HepG2 (cell line): ENCODE results near the gene ALDH7A1. TPM values are rescaled to one million over a fixed set of nuclear protein-coding genes. Genes with fewer than 3 reads are reported as not detected.

ENCODE experiments used
- ATAC-seq: fragments of 200-7000 bp; cut with Tn5 transposase; 3 replicates; pipeline ENCODE4 v1.9.1; 2020; ENCODE audit warnings: mild to moderate bottlenecking, moderate library complexity
- BruUV-seq: library from RNA; stranded (reverse); fragments of 400-500 nt; replicated peaks from 2 replicates; lab custom pipeline; 2021; lab: Mats Ljungman, UMichigan
- CTCF ChIA-PET: fragments of 300-600 bp; formaldehyde crosslinking; extraction: SDS; loops from one replicate; lab custom pipeline; 2021; ENCODE audit warnings: low total read pairs, inconsistent platforms, low intra/inter-chr PET ratio; lab: Yijun Ruan, JAX
- POLR2A ChIA-PET: fragments of 350-600 bp; sonication (Branson Sonifier 250); formaldehyde crosslinking; loops from one replicate; lab custom pipeline; 2020; ENCODE audit warnings: antibody characterized with exemption, inconsistent platforms; lab: Yijun Ruan, JAX
- DNase-seq: peaks from one replicate; pipeline ENCODE4 v3.0.0-alpha.2; 2015; ENCODE audit warnings: low spot score
- FAIRE-seq: peaks from 3 replicates; lab custom pipeline; 2011; peaks lifted over from hg19 to GRCh38; lab: Jason Lieb, UNC
- H2AFZ ChIP-seq: one replicate; pipeline ENCODE4 v1.6.1; 2011; ENCODE audit warnings: low read length, inconsistent platforms
- H3K27ac ChIP-seq: fragments of 300-600 bp; 3 replicates; pipeline ENCODE4 v1.8.0; 2011; ENCODE audit warnings: mixed run types, mild to moderate bottlenecking, mixed read lengths, low read length, inconsistent platforms; ENCODE audit not compliant: insufficient read depth; ENCODE audit errors: extremely low read length
- H3K27me3 ChIP-seq, 2 experiments: fragments of 200-600 bp in 1 of 2; 2 replicates in 1 of 2; 3 replicates in 1 of 2; pipeline versions ENCODE4 v1.6.0 to v1.8.0; 2011; ENCODE audit warnings: low read length in 2 of 2, mild to moderate bottlenecking in 2 of 2, moderate library complexity in 2 of 2, inconsistent platforms in 1 of 2; ENCODE audit not compliant: insufficient read depth in 2 of 2, control insufficient read depth in 1 of 2
- H3K36me3 ChIP-seq, 2 experiments: fragments of 200-600 bp in 1 of 2; replicated peaks in 1 of 2; 2 replicates in 1 of 2; 3 replicates in 1 of 2; pipeline versions ENCODE4 v1.5.1 to v1.8.0; 2011; ENCODE audit warnings: low read length in 2 of 2, inconsistent platforms in 1 of 2; ENCODE audit not compliant: insufficient read depth in 2 of 2, control insufficient read depth in 1 of 2
- H3K4me1 ChIP-seq: 2 replicates; pipeline ENCODE4 v1.5.1; 2012; ENCODE audit warnings: low read length, inconsistent platforms; ENCODE audit not compliant: insufficient read depth
- H3K4me2 ChIP-seq: 2 replicates; pipeline ENCODE4 v1.6.0; 2011; ENCODE audit warnings: low read depth, low read length, inconsistent platforms
- H3K4me3 ChIP-seq, 3 experiments: fragments of 200-600 bp in 1 of 3; sonication (generic), shearing (Covaris generic) in 1 of 3; replicated peaks in 1 of 3; 2 replicates each; pipeline ENCODE4 v1.5.1; 2011 to 2016; ENCODE audit warnings: low read length in 3 of 3, inconsistent platforms in 2 of 3, low read depth in 2 of 3, mild to moderate bottlenecking in 2 of 3, control low read depth in 1 of 3, mixed read lengths in 1 of 3; ENCODE audit not compliant: insufficient read depth in 1 of 3
- H3K79me2 ChIP-seq: one replicate; pipeline ENCODE4 v1.6.1; 2011; ENCODE audit warnings: low read length, inconsistent platforms; ENCODE audit not compliant: insufficient read depth
- H3K9ac ChIP-seq: 2 replicates; pipeline ENCODE4 v1.6.0; 2011; ENCODE audit warnings: mild to moderate bottlenecking, low read depth, low read length, inconsistent platforms; ENCODE audit not compliant: insufficient read depth
- H3K9me3 ChIP-seq: 2 replicates; pipeline ENCODE4 v1.5.1; 2012; ENCODE audit warnings: mild to moderate bottlenecking, low read length
- H4K20me1 ChIP-seq: 2 replicates; pipeline ENCODE4 v1.6.0; 2011; ENCODE audit warnings: inconsistent platforms, mild to moderate bottlenecking, low read length, moderate library complexity; ENCODE audit not compliant: insufficient read depth
- CEBPB ChIP-seq: IDR thresholded peaks from 2 replicates; pipeline ENCODE4 v1.6.1; 2011; ENCODE audit warnings: low read depth, low read length, improper control_type of control experiment, borderline replicate concordance
- CHD2 ChIP-seq: IDR thresholded peaks from 2 replicates; pipeline ENCODE4 v1.6.1; 2011; ENCODE audit warnings: low read depth, low read length, improper control_type of control experiment
- ELF4 ChIP-seq: sonication (generic); formaldehyde crosslinking; IDR thresholded peaks from 2 replicates; pipeline ENCODE4 v1.5.0; 2020; ENCODE audit warnings: missing genetic modification reagents, mild to moderate bottlenecking, moderate library complexity, borderline replicate concordance
- GATAD2A ChIP-seq: IDR thresholded peaks from 2 replicates; pipeline ENCODE4 v1.6.1; 2016
- KDM3A ChIP-seq: IDR thresholded peaks from 2 replicates; pipeline ENCODE4 v1.6.1; 2018; ENCODE audit warnings: low read depth, missing compliant biosample characterization
- NCOR1 ChIP-seq: fragments of 200-600 bp; sonication (generic); IDR thresholded peaks from 2 replicates; pipeline ENCODE4 v1.7.0; 2017; ENCODE audit warnings: antibody characterized with exemption, low read length, borderline replicate concordance
- NPAS2 ChIP-seq: sonication (generic); formaldehyde crosslinking; IDR thresholded peaks from 2 replicates; pipeline ENCODE4 v1.8.0; 2022; ENCODE audit warnings: mild to moderate bottlenecking, missing genetic modification reagents, borderline replicate concordance
- NR1H2 ChIP-seq: sonication (generic); formaldehyde crosslinking; IDR thresholded peaks from 2 replicates; pipeline ENCODE4 v1.8.1; 2022; ENCODE audit warnings: low read depth, missing genetic modification reagents, borderline replicate concordance
- PLRG1 ChIP-seq: fragments of 450-650 bp; conservative IDR thresholded peaks from 2 replicates; pipeline ENCODE4 v1.6.1; 2016
- ZFP37 ChIP-seq: sonication (generic); formaldehyde crosslinking; IDR thresholded peaks from 2 replicates; pipeline ENCODE4 v1.4.0; 2020; ENCODE audit warnings: missing genetic modification reagents, borderline replicate concordance
- ZKSCAN1 ChIP-seq: fragments of 150-350 bp; IDR thresholded peaks from 2 replicates; pipeline ENCODE4 v1.6.1; 2014; ENCODE audit warnings: low read length
- ZNF296 ChIP-seq: sonication (generic); formaldehyde crosslinking; conservative IDR thresholded peaks from 2 replicates; pipeline ENCODE4 v1.5.0; 2020; ENCODE audit warnings: mild to moderate bottlenecking, missing genetic modification reagents
- ZNF331 ChIP-seq: sonication (generic); formaldehyde crosslinking; IDR thresholded peaks from 2 replicates; pipeline ENCODE4 v1.4.0; 2020; ENCODE audit warnings: missing genetic modification reagents
- ZNF383 ChIP-seq: sonication (generic); formaldehyde crosslinking; IDR thresholded peaks from 2 replicates; pipeline ENCODE4 v1.4.0; 2020; ENCODE audit warnings: missing genetic modification reagents, mild to moderate bottlenecking, borderline replicate concordance
- ZNF446 ChIP-seq: sonication (generic); formaldehyde crosslinking; IDR thresholded peaks from 2 replicates; pipeline ENCODE4 v1.5.0; 2020; ENCODE audit warnings: mild to moderate bottlenecking, missing genetic modification reagents
- ZNF577 ChIP-seq: sonication (generic); formaldehyde crosslinking; IDR thresholded peaks from 2 replicates; pipeline ENCODE4 v1.4.0; 2020; ENCODE audit warnings: mild to moderate bottlenecking, low read depth, missing genetic modification reagents, borderline replicate concordance
- ZNF749 ChIP-seq: sonication (generic); formaldehyde crosslinking; IDR thresholded peaks from 2 replicates; pipeline ENCODE4 v1.8.0; 2022; ENCODE audit warnings: mild to moderate bottlenecking, missing genetic modification reagents, moderate library complexity, borderline replicate concordance
- WGBS: methylation state at CpG from one replicate; pipeline ENCODE4 v1.1.6; 2017; ENCODE audit warnings: low lambda C conversion rate; 5-methylcytosine and 5-hydroxymethylcytosine counted together
- in situ Hi-C: cut with HindIII; loops from 2 replicates; pipeline ENCODE4 v1.10.0; 2017; ENCODE audit warnings: low pct_unique_long_range_greater_than_20kb; ENCODE audit not compliant: extremely low pct_ligation_motif_present
- intact Hi-C: fragments of 100-400 bp; cut with micrococcal nuclease; formaldehyde crosslinking; loops from one replicate; pipeline ENCODE4 v1.10.0; 2022; ENCODE audit not compliant: unreplicated experiment
- polyA plus RNA-seq, 8 experiments: library from polyadenylated mRNA; depleted of rRNA in 3 of 8; stranded (reverse) in 7 of 8; unstranded in 1 of 8; fragments of >200 nt; fragmentation: Illumina TruSeq in 4 of 8; extraction: Trizol in 4 of 8; gene quantifications; 2 replicates each; pipeline versions ENCODE4 v1.2.1 to v1.2.3, GENCODE V29; 2011 to 2016; ENCODE audit warnings: low read depth in 4 of 8, missing spikeins in 1 of 8, mixed read lengths in 1 of 8; ENCODE audit not compliant: insufficient read depth in 1 of 8
- total RNA-seq, 5 experiments: library from RNA; depleted of rRNA; stranded (reverse); fragments of >200 nt; fragmentation: Illumina TruSeq; extraction: Trizol; gene quantifications; 2 replicates each; pipeline ENCODE4 v1.2.3, GENCODE V29; 2016; ENCODE audit warnings: low read depth in 1 of 5
- TF ChIP-seq, protein P1 (sequence below): sonication (generic); formaldehyde crosslinking; IDR thresholded peaks from 2 replicates; pipeline ENCODE4 v1.4.0; 2020; ENCODE audit warnings: missing genetic modification reagents, mild to moderate bottlenecking, borderline replicate concordance
- TF ChIP-seq, protein P2 (sequence below), 2 experiments: fragments of 450-650 bp in 1 of 2; sonication (generic) in 1 of 2; formaldehyde crosslinking; IDR thresholded peaks; 2 replicates each; pipeline versions ENCODE4 v1.5.0 to v1.8.0; 2020 to 2022; ENCODE audit warnings: mild to moderate bottlenecking in 1 of 2, missing genetic modification reagents in 1 of 2
- TF ChIP-seq, protein P3 (sequence below): sonication (generic); formaldehyde crosslinking; IDR thresholded peaks from 2 replicates; pipeline ENCODE4 v1.5.0; 2020; ENCODE audit warnings: mild to moderate bottlenecking, missing genetic modification reagents
- TF ChIP-seq, protein P4 (sequence below): sonication (generic); formaldehyde crosslinking; conservative IDR thresholded peaks from 2 replicates; pipeline ENCODE4 v1.8.0; 2022; ENCODE audit warnings: missing genetic modification reagents

The ALDH7A1 gene
- total and polyA plus RNA-seq, 2 of the 13 experiments (the other 11 are each of a cell fraction or from before 2014, with no cell fraction given) = 69.0 to 100 TPM

DNA sequence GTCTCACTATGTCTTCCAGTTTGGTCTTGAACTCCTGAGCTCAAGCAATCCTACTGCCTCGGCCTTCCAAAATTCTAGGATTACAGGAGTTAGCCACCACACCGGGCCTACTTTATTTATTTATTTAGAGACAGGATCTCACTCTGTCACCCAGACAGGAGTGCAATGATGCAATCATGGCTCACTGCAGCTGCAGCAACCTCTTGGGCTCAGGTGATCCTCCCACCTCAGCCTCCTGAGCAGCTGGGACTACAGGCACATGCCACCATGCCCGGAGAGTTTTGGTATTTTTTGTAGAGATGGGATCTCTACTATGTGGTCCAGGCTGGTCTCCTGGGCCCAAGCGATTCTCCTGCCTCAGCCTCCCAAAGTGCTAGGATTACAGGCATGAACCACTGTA is 38.5 kb upstream of the ALDH7A1 start:
- Histone ChIP-seq H3K4me3 (no peak overlapping the region), H3K79me2 (no peaks in the 10 kb centered on the region), H3K9me3 (no peaks in the 10 kb centered on the region), H3K9ac (no peak overlapping the region), H2AFZ (no peak overlapping the region), H3K27ac (no peak overlapping the region), H3K36me3 (no peaks in the 10 kb centered on the region), H3K27me3 (no peaks in the 10 kb centered on the region), H3K4me2 (no peak overlapping the region), H4K20me1 (no peaks in the 10 kb centered on the region), H3K4me1 (peaks cover 25% of the 10 kb centered on the region)
- ATAC-seq = 0 out of 3 replicates have a peak, but pooled peaks have one; percentile 27
- WGBS = 13% methylated on average over 2 of the region's 4 CpGs
- in situ Hi-C loops = no loop called here
- DNase-seq = no peak
- no TSS peak for BruUV-seq
- ChIA-PET CTCF (no interaction called here), POLR2A (no interaction called here)
- FAIRE-seq = no peak
- intact Hi-C loops = no loop called here
- TF ChIP-seq ZNF383 (no peak), ZFP37 (CRISPR knock-in tag) (no peak), CEBPB (peak; percentile 74), ZNF749 (CRISPR knock-in tag) (no peak), NPAS2 (CRISPR knock-in tag) (no peak), PLRG1 (no peak), ZNF446 (CRISPR knock-in tag) (no peak), NR1H2 (CRISPR knock-in tag) (no peak), ZKSCAN1 (no peak), GATAD2A (CRISPR knock-in tag) (no peak), ZNF331 (CRISPR knock-in tag) (no peak), NCOR1 (no peak), ELF4 (CRISPR knock-in tag) (no peak), CHD2 (no peak), KDM3A (CRISPR knock-in tag) (no peak), ZNF296 (no peak), ZNF577 (no peak)
- TF ChIP-seq, protein P1, sequence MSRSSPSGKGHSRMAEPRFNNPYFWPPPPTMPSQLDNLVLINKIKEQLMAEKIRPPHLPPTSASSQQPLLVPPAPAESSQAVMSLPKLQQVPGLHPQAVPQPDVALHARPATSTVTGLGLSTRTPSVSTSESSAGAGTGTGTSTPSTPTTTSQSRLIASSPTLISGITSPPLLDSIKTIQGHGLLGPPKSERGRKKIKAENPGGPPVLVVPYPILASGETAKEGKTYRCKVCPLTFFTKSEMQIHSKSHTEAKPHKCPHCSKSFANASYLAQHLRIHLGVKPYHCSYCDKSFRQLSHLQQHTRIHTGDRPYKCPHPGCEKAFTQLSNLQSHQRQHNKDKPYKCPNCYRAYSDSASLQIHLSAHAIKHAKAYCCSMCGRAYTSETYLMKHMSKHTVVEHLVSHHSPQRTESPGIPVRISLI (CRISPR knock-in tag) = no peak
- TF ChIP-seq, protein P2, sequence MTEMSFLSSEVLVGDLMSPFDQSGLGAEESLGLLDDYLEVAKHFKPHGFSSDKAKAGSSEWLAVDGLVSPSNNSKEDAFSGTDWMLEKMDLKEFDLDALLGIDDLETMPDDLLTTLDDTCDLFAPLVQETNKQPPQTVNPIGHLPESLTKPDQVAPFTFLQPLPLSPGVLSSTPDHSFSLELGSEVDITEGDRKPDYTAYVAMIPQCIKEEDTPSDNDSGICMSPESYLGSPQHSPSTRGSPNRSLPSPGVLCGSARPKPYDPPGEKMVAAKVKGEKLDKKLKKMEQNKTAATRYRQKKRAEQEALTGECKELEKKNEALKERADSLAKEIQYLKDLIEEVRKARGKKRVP (CRISPR knock-in tag; IDR thresholded peaks at IDR 0.05) = peak in 1 of 2 experiments; percentile 86; a peak in 2 of 4 replicates
- TF ChIP-seq, protein P3, sequence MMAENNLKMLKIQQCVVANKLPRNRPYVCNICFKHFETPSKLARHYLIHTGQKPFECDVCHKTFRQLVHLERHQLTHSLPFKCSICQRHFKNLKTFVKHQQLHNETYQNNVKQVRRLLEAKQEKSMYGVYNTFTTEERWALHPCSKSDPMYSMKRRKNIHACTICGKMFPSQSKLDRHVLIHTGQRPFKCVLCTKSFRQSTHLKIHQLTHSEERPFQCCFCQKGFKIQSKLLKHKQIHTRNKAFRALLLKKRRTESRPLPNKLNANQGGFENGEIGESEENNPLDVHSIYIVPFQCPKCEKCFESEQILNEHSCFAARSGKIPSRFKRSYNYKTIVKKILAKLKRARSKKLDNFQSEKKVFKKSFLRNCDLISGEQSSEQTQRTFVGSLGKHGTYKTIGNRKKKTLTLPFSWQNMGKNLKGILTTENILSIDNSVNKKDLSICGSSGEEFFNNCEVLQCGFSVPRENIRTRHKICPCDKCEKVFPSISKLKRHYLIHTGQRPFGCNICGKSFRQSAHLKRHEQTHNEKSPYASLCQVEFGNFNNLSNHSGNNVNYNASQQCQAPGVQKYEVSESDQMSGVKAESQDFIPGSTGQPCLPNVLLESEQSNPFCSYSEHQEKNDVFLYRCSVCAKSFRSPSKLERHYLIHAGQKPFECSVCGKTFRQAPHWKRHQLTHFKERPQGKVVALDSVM = peak; percentile 95
- TF ChIP-seq, protein P4, sequence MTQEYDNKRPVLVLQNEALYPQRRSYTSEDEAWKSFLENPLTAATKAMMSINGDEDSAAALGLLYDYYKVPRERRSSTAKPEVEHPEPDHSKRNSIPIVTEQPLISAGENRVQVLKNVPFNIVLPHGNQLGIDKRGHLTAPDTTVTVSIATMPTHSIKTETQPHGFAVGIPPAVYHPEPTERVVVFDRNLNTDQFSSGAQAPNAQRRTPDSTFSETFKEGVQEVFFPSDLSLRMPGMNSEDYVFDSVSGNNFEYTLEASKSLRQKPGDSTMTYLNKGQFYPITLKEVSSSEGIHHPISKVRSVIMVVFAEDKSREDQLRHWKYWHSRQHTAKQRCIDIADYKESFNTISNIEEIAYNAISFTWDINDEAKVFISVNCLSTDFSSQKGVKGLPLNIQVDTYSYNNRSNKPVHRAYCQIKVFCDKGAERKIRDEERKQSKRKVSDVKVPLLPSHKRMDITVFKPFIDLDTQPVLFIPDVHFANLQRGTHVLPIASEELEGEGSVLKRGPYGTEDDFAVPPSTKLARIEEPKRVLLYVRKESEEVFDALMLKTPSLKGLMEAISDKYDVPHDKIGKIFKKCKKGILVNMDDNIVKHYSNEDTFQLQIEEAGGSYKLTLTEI (CRISPR knock-in tag) = no peak
